ENCODE data around the gene CALML5.
"Not testable (repeated sequence)": the region's sequence is repeated elsewhere in the genome, so short reads cannot be mapped to it uniquely, and the experiment has no call there.

CALML5 gene

GRCh38 chr10:5479481-5480161 lies 19.7 kb downstream of the CALML5 start:
- no peak for DNase-seq

GRCh38 chr10:5478694-5479305 lies 20.6 kb downstream of the CALML5 start:
- DNase-seq: no peak

GRCh38 chr10:5477948-5478693 lies 21.2 kb downstream of the CALML5 start:
- no peak for DNase-seq

DNA sequence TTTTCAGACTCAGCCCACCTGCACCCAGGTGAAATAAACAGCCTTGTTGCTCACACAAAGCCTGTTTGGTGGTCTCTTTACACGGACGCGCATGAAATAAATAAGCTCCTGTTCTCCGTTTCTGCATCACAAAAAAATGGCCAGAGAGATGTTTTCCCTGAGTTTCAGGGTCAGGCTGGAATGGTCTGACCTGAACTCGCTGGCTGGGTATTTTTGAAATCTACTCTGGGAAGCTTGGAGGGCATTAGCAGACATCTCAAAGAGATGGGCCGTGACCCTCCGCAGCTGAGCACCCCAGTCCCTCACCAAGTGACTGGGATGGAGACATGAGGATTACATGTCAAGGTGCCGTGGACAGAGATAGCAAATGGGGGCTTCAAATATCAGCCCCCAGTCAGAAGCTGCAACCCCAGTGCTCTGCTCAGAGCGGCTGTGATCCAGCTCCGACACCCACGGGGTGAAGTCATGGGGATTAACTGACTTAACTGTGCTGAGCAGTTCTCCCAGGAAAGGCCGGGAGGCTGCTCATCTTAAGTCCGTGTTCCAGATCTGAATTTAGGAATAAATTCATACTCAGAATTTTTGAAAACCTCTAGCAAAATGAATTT lies 22.3 kb downstream of the CALML5 start:
- DNase-seq: no peak

- not testable (repeated sequence) for DNase-seq
Observed at GRCh38 chr10:5475974-5476807, 23.2 kb downstream of the CALML5 start.

DNA sequence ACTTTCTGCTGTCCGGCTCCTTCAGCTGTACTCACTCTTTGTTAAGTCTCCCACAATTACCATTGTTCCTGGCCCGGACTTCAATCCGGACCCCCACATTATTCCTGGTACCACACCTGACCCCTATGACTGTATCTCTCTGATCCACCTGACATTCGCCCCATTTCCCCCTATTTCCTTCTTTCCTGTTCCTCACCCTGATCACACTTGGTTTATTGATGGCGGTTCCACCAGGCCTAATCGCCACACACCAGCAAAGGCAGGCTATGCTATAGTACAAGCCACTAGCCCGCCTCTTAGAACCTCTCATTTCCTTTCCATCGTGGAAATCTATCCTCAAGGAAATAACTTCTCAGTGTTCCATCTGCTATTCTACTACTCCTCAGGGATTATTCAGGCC lies 24.3 kb downstream of the CALML5 start:
- DNase-seq: not testable (repeated sequence)

DNA sequence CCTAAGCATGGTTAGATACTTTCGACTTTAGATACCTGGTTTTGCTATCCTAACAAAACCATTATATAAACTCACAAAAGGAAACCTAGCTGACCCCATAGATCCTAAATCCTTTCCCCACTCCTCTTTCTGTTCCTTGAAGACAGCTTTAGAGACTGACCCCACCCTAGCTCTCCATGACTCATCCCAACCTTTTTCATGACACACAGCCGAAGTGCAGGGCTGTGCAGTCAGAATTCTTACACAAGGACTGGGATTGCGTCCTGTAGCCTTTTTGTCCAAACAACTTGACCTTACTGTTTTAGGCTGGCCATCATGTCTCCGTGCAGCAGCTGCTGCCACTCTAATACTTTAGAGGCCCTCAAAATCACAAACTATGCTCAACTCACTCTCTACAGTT lies 24.7 kb downstream of the CALML5 start:
- DNase-seq: not testable (repeated sequence)

- DNase-seq: no peak
Observed at GRCh38 chr10:5470062-5470751, 29.2 kb downstream of the CALML5 start.

GRCh38 chr10:5469353-5470061 lies 29.9 kb downstream of the CALML5 start:
- no peak for DNase-seq

DNA sequence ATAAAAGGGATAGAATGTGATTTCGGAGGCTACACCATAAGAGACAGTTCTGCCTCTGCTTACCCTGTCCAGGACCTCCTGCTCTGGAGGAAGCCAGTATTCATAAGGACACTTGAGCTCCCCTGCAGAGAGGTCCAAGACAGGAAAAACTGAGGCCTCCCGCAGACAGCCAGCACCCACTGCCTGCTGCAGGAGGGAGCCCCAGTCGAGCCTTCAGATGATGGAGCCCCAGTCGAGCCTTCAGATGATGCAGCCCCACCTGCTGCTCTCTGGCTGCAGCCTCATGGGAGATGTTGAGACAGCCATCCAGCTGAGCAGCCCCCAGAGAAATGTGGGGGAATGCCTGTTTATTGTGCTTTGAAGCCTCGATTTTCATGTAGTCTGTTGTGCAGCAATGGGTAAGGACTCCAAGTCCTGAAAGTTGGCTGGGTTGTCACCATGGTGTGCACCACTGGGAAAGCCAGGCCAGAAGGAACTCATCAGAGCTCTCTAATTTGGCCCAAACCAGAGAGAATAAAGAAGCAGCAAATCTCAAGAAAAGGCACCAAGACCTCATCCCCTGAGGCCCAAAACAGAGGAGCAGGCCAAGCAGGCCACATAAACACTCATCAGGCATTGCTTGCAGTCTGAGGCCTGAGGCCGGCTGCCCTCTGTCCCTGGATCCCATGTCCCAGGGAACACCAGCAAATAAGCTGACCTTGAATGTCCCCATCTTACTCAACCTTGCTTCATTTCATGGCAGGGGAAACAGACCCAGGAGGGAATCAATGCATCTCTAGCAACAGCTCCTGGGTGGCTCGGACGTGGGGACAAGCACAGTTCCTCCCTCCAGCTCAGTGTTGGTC lies 30.9 kb downstream of the CALML5 start:
- DNase-seq: no peak

DNA sequence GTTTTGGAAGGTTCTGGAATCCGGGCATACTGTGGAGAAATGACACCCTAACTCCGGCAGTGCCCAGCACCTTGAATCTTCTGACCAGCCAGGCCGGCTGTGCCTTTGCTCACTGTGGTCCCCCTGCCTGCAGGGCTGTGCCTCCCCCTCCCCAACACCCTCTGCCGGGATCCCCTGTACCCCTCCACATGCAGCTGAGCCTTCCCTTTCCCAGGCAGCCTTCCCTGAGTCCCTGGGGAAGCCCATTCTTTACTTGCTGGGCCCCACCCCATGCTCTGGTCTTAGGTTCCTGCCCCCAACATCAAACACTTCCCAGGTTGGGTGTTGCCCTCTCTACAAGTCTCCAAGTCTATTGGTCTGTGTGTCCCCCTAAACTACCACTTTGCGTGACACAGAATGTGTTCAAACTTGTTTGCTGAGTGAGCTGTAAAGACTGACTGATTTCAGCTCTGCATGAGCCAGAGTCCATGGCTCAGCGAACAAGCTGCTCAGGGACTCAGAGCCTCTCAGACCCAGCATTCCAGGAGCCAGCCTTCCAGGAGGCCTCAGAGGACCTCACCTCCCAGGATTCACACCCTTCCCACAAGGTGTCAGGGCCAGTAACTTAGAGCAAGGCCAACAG lies 31.6 kb downstream of the CALML5 start:
- no peak for DNase-seq

DNA sequence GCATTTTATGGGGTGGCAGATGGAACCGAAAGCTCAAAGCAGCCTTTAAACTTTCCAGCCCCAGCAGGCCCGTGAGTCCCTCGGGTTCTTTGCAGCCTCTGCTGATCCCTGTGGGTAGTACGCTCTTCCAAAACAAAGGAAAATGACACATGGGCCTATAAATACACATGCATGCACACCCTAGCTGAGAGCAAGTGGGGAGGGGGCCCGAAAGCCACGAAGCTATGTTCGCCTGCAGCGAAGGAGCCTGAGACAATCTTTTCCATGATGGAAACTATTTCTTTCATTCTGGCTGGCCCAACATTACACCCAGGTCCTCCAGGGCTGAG lies 32.2 kb downstream of the CALML5 start:
- DNase-seq: no peak

- no peak for DNase-seq
Observed at GRCh38 chr10:5466451-5467206, 32.7 kb downstream of the CALML5 start.

GRCh38 chr10:5465976-5466450 lies 33.4 kb downstream of the CALML5 start:
- no peak for DNase-seq

DNA sequence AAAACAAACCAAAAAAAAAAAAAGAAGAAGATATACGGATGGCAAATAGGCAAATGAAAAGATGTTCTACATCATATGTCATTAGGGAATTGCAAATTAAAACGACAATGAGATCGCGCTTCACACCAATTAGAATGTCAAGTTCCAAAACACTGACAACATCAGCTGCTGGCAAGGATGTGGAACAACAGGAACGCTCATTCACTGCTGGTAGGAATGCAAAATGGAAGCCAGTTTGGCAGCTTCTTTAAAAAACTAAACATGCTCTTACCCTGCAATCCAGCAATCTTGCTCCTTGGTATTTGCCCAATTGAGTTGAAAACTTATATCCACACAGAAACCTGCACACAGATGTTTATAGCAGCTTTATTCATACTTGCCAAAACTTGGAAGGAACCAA lies 34.8 kb downstream of the CALML5 start:
- DNase-seq: no peak

DNA sequence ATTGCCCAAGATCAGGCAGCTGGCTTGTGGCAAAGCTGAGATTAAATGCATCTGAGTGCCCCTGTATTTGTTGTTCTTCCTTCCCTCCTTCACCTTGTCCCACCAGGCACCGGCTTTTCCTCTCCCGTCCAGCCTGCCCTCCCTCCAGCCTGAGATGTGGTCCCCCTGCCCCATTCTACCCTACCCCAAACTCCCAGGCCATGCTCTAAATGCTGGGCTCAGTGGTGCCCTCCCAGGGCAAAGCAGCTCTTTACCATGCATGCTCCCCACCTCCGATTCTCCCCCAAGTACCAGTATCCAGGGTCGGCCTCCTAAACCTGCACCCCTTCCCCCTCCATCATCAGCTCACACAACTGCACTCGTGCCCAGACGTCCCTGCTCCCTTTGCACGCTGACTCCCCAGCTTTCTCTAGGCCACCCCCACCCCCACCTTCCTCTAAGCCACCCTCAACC lies 36.5 kb downstream of the CALML5 start:
- DNase-seq: no peak

DNA sequence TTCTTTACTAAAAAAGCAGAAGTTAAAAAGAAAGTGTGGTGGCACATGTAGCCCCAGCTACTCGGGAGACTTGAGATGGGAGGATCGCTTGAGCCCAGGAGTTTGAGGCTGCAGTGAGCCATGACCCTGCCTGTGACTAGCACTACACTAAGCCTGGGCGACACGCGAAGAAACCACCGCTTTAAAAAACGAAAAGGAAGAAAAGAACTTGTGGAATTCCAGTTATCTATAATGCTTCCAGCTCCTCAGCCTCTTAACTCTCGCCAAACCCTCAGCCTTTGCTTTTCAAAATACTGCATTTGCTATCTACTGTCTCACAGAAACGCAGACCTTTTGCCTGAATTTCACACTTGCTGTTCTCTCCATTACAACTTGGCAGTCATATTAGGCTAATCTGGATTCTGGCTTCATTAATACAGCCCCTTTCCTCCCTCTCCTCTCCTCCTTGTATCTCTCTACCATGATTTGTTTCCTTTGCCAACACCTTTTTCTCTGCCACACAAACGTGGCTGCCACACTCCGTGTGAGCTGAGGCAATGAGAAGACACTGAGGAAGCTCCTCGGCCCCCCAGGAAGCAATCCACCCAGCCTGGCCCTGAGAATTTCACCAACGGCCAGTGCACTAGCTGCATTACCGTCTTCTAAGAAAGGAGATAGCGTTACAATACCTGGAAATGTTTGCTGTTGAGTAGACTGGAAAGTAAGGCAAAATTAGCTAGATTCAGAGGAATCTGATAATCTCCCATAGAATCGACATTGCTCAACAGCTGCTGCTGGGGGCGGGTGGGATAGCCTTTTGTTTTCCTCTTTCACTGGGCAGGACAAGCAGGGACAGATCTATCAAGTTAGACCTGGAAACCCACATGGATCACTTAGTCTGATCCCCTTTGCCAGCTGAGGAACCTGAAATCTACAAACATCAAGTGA lies 37.2 kb downstream of the CALML5 start:
- DNase-seq: no peak

- DNase-seq: no peak
Observed at GRCh38 chr10:5461203-5461588, 38.2 kb downstream of the CALML5 start.

Measured in SHP77 treated with DMSO at 0.1 percent for 48 hours (cell line).